Keratinocyte (primary cell): ENCODE results near the gene UTF1. TPM values are rescaled to one million over a fixed set of nuclear protein-coding genes. Genes with fewer than 3 reads are reported as not detected.

Experiments used
- DNase-seq: peaks from one replicate; pipeline ENCODE4 v3.0.0-alpha.2; 2011; ENCODE audit warnings: low read depth, missing footprints, low spot score
- FAIRE-seq: peaks from 2 replicates; lab custom pipeline; 2011; peaks lifted over from hg19 to GRCh38; lab: Jason Lieb, UNC
- H2AFZ ChIP-seq: 2 replicates; pipeline ENCODE4 v1.6.0; 2012; ENCODE audit warnings: low read length, control low read depth, inconsistent platforms; ENCODE audit not compliant: control insufficient read depth
- H3K27ac ChIP-seq: 2 replicates; pipeline ENCODE4 v1.5.1; 2011; ENCODE audit warnings: low read length; ENCODE audit not compliant: control insufficient read depth, insufficient read depth
- H3K27me3 ChIP-seq: 3 replicates; pipeline ENCODE4 v1.6.0; 2011; ENCODE audit warnings: low read length; ENCODE audit not compliant: control insufficient read depth, insufficient read depth; ENCODE audit errors: extremely low read depth
- H3K36me3 ChIP-seq, 2 experiments: 2 replicates in 1 of 2; 3 replicates in 1 of 2; pipeline ENCODE4 v1.5.1; 2011; ENCODE audit warnings: low read length in 2 of 2, mild to moderate bottlenecking in 1 of 2; ENCODE audit not compliant: control insufficient read depth in 2 of 2, insufficient read depth in 2 of 2; ENCODE audit errors: extremely low read depth in 1 of 2
- H3K4me1 ChIP-seq: 3 replicates; pipeline ENCODE4 v1.5.1; 2011; ENCODE audit warnings: low read length; ENCODE audit not compliant: control insufficient read depth, insufficient read depth; ENCODE audit errors: extremely low read depth
- H3K4me2 ChIP-seq: 3 replicates; pipeline ENCODE4 v1.6.0; 2011; ENCODE audit warnings: low read depth, low read length; ENCODE audit not compliant: control insufficient read depth, insufficient read depth; ENCODE audit errors: extremely low read depth
- H3K4me3 ChIP-seq, 3 experiments: fragments of 200-600 bp in 1 of 3; sonication (generic) in 1 of 3; 2 replicates in 2 of 3; 3 replicates in 1 of 3; pipeline ENCODE4 v1.5.1; 2011 to 2016; ENCODE audit warnings: low read length in 3 of 3, mild to moderate bottlenecking in 3 of 3, control low read depth in 2 of 3, inconsistent platforms in 1 of 3, low read depth in 1 of 3, mixed read lengths in 1 of 3, mixed run types in 1 of 3, moderate library complexity in 1 of 3; ENCODE audit not compliant: control insufficient read depth in 2 of 3, insufficient read depth in 2 of 3; ENCODE audit errors: extremely low read depth in 1 of 3
- H3K79me2 ChIP-seq: 2 replicates; pipeline ENCODE4 v1.6.0; 2012; ENCODE audit warnings: low read length; ENCODE audit not compliant: control insufficient read depth, insufficient read depth
- H3K9ac ChIP-seq: 3 replicates; pipeline ENCODE4 v1.6.0; 2011; ENCODE audit warnings: low read length; ENCODE audit not compliant: control insufficient read depth, insufficient read depth; ENCODE audit errors: extremely low read depth
- H3K9me1 ChIP-seq: 3 replicates; pipeline ENCODE4 v1.6.0; 2011; ENCODE audit warnings: low read length; ENCODE audit not compliant: control insufficient read depth, insufficient read depth; ENCODE audit errors: extremely low read depth
- H3K9me3 ChIP-seq: 2 replicates; pipeline ENCODE4 v1.5.1; 2012; ENCODE audit warnings: low read depth, low read length; ENCODE audit not compliant: control insufficient read depth
- H4K20me1 ChIP-seq: 3 replicates; pipeline ENCODE4 v1.6.0; 2011; ENCODE audit warnings: low read length; ENCODE audit not compliant: control insufficient read depth, insufficient read depth; ENCODE audit errors: extremely low read depth
- CTCF ChIP-seq, 3 experiments: IDR thresholded peaks in 1 of 3; conservative IDR thresholded peaks in 1 of 3; optimal IDR thresholded peaks in 1 of 3; 2 replicates in 2 of 3; 3 replicates in 1 of 3; pipeline versions ENCODE3 to v1.5.1; 2011; ENCODE audit warnings: low read length in 3 of 3, mild to moderate bottlenecking in 3 of 3, moderate library complexity in 2 of 3, control low read depth in 1 of 3, inconsistent platforms in 1 of 3; ENCODE audit not compliant: insufficient read depth in 2 of 3; ENCODE audit errors: extremely low read depth in 1 of 3
- EZH2 ChIP-seq: IDR thresholded peaks from one replicate; pipeline ENCODE4 v1.6.1; 2012; ENCODE audit warnings: inconsistent platforms, mild to moderate bottlenecking, low read length, moderate library complexity
- dilution Hi-C: fragments of 300-500 bp; cut with MboI; formaldehyde crosslinking; loops from one replicate; pipeline ENCODE4 v1.7.0; 2020; ENCODE audit warnings: low sequenced_read_pairs; ENCODE audit not compliant: extremely low pct_ligation_motif_present
- polyA plus RNA-seq, 5 experiments: library from polyadenylated mRNA; depleted of rRNA in 3 of 5; stranded (reverse) in 3 of 5; stranded (forward) in 1 of 5; unstranded in 1 of 5; fragments of >200 nt; gene quantifications; 1 replicate in 1 of 5; 2 replicates in 3 of 5; 3 replicates in 1 of 5; pipeline versions ENCODE4 v1.2.1 to v1.2.3, GENCODE V29; 2011 to 2012; ENCODE audit warnings: missing spikeins in 2 of 5, low read depth in 1 of 5, low replicate concordance in 1 of 5

Gene UTF1
- polyA plus RNA-seq, 1 donor (not counting 4 experiments of a cell fraction or from before 2014, with no cell fraction given) = not detected

- Histone ChIP-seq H3K79me2 (peaks cover 42% of the 10 kb centered on the region), H3K27ac (no peak overlapping the region), H3K9me3 (no peaks in the 10 kb centered on the region), H3K4me3 (no peak overlapping the region), H3K4me1 (peaks cover 16% of the 10 kb centered on the region), H3K9ac (no peak overlapping the region), H3K36me3 (peaks cover 33 to 42% of the 10 kb centered on the region in 2 experiments), H3K4me2 (no peak overlapping the region), H2AFZ (no peak overlapping the region), H3K9me1 (no peaks in the 10 kb centered on the region), H3K27me3 (no peaks in the 10 kb centered on the region), H4K20me1 (peaks cover 11% of the 10 kb centered on the region)
- dilution Hi-C loops = no loop called here
- TF ChIP-seq CTCF (optimal IDR thresholded peaks at IDR 0.05 in 1 of 3, IDR thresholded peaks at IDR 0.05 in 1 of 3, conservative IDR thresholded peaks at IDR 0.05 in 1 of 3; ENCODE audit: extremely low read depth in 1 of 3, insufficient read depth in 2 of 3, low read length in 3 of 3) = no peak
- TF ChIP-seq EZH2 = no peak
- no peak for DNase-seq
- no peak for FAIRE-seq
Measured at GRCh38 chr10:133269367-133269766, 39.4 kb downstream of the UTF1 start.

- H3K36me3 ChIP-seq = peaks cover 34 to 40% of the 10 kb centered on the region in 2 experiments
- H3K4me2 ChIP-seq = no peak overlapping the region
- dilution Hi-C loops = no loop called here
- H3K79me2 ChIP-seq = peaks cover 47% of the 10 kb centered on the region
- no peak overlapping the region for H3K4me3 ChIP-seq
- peaks cover 11% of the 10 kb centered on the region for H4K20me1 ChIP-seq
- no peak overlapping the region for H3K9ac ChIP-seq
- no peaks in the 10 kb centered on the region for H3K27me3 ChIP-seq
- FAIRE-seq (no peak), DNase-seq (no peak)
- no peaks in the 10 kb centered on the region for H3K9me1 ChIP-seq
- no peak overlapping the region for H2AFZ ChIP-seq
- H3K4me1 ChIP-seq = peaks cover 14% of the 10 kb centered on the region
- TF ChIP-seq CTCF (optimal IDR thresholded peaks at IDR 0.05 in 1 of 3, IDR thresholded peaks at IDR 0.05 in 1 of 3, conservative IDR thresholded peaks at IDR 0.05 in 1 of 3; ENCODE audit: extremely low read depth in 1 of 3, insufficient read depth in 2 of 3, low read length in 3 of 3) (no peak), EZH2 (no peak)
- H3K9me3 ChIP-seq = no peaks in the 10 kb centered on the region
- no peak overlapping the region for H3K27ac ChIP-seq
Measured at GRCh38 chr10:133270204-133270603, 40.2 kb downstream of the UTF1 start.
